T-helper 2 cell treated with Interferon-gamma antibody and Interleukin-4, amounts not matched to agents 5 μg/mL and 100 μg/mL, for 36 hours (primary cell): Measurements from ENCODE around the gene TNNI2.
"Not testable (repeated sequence)": the region's sequence is repeated elsewhere in the genome, so short reads cannot be mapped to it uniquely, and the experiment has no call there.

Experiments
- DNase-seq: peaks from one replicate; pipeline ENCODE4 v3.0.0; 2021; ENCODE audit warnings: low spot score
- H3K27ac Mint-ChIP-seq: one replicate; pipeline ENCODE4 v1.8.0; 2021; ENCODE audit warnings: mild to moderate bottlenecking, mixed read lengths
- H3K27me3 Mint-ChIP-seq: one replicate; pipeline ENCODE4 v1.8.0; 2021; ENCODE audit warnings: low read depth, mixed read lengths
- H3K36me3 Mint-ChIP-seq: one replicate; pipeline ENCODE4 v1.8.0; 2021; ENCODE audit warnings: low read depth, mixed read lengths
- H3K4me1 Mint-ChIP-seq: one replicate; pipeline ENCODE4 v1.8.0; 2021; ENCODE audit warnings: low read depth, mixed read lengths
- H3K4me3 Mint-ChIP-seq: one replicate; pipeline ENCODE4 v1.8.0; 2022; ENCODE audit warnings: mild to moderate bottlenecking, moderate library complexity, mixed read lengths
- H3K9me3 Mint-ChIP-seq: one replicate; pipeline ENCODE4 v1.8.0; 2021; ENCODE audit warnings: mixed read lengths

TNNI2 gene

DNA sequence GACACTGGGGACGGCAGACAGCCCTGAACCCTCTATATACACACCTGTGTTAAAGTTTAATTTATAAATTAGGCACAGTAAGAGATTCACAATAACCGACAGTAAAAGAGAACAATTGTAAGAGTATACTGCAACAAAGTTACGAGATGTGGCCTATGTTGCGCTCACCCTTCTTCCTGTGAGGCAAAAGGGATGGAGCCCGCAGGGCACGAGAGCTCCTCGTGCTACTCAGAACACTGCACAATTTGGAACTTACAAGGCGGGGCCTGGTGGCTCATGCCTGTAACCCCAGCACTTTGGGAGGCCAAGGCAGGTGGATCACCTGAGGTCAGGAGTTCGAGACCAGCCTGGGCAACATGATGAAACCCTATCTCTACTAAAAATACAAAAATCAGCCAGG lies 25.4 kb upstream of the TNNI2 start:
- not testable (repeated sequence) for H3K27ac Mint-ChIP-seq, H3K36me3 Mint-ChIP-seq, DNase-seq, H3K9me3 Mint-ChIP-seq, H3K27me3 Mint-ChIP-seq, H3K4me3 Mint-ChIP-seq, H3K4me1 Mint-ChIP-seq

- Mint-ChIP-seq H3K4me1 (no peaks in the 10 kb centered on the region), H3K9me3 (no peaks in the 10 kb centered on the region), H3K36me3 (no peaks in the 10 kb centered on the region)
Observed at GRCh38 chr11:1814691-1815090, 24.1 kb upstream of the TNNI2 start.

DNA sequence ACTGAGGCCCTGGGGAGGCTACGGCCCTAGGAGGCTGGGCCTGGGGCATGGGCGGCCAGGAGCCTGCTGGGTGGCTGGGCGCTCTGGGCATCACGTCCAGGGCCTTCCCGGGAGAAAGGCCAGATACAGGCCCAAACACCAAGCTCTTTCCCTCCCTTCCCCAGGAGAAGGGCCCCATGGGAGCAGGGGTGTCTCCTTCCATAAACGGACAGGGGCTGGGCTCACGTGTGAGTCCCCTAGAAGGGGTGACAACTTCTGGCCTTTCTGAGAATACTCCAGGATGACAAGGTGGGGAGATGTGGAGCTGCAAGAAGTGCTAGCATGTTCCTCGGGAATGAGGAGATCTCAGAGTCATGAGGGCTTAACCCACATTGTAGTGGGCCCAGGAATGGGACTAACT lies 23.5 kb upstream of the TNNI2 start:
- no peaks in the 10 kb centered on the region for H3K4me1 Mint-ChIP-seq
- no peak overlapping the region for H3K27ac Mint-ChIP-seq
- DNase-seq, result no peak
- peaks cover 7% of the 10 kb centered on the region for H3K27me3 Mint-ChIP-seq
- H3K9me3 Mint-ChIP-seq, result peaks cover 2% of the 10 kb centered on the region
- H3K4me3 Mint-ChIP-seq, result no peak overlapping the region
- H3K36me3 Mint-ChIP-seq, result no peaks in the 10 kb centered on the region

More at GRCh38 chr11:1814691-1815090, 24.1 kb upstream of the TNNI2 start:
- DNase-seq, result no peak
- peaks cover 7% of the 10 kb centered on the region for H3K27me3 Mint-ChIP-seq
- no peak overlapping the region for H3K27ac Mint-ChIP-seq
- no peak overlapping the region for H3K4me3 Mint-ChIP-seq

DNA sequence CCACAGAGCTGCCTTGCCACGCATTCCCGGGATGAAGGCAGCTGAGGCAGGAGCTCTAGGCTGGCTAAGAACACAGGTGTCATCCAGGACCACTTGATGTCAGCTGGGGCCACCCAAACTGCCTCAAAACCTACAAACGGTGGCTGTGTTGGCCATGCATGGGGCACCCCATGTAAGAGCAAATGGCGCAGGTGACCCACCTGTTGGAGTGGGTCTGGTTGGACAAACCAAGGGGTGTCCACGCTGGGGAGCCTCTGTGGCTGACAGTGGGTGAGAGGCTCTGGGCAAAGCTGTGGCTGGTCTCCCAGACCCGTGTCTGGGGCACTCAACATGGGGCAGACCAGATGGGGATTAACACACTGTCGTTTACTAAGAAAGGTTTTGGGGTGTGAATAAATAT lies 23.0 kb upstream of the TNNI2 start:
- H3K9me3 Mint-ChIP-seq, result peaks cover 4% of the 10 kb centered on the region
- no peaks in the 10 kb centered on the region for H3K4me1 Mint-ChIP-seq
- H3K36me3 Mint-ChIP-seq, result no peaks in the 10 kb centered on the region
- H3K27ac Mint-ChIP-seq, result no peak overlapping the region
- no peak for DNase-seq
- H3K27me3 Mint-ChIP-seq, result peaks cover 7% of the 10 kb centered on the region
- H3K4me3 Mint-ChIP-seq, result no peak overlapping the region

DNA sequence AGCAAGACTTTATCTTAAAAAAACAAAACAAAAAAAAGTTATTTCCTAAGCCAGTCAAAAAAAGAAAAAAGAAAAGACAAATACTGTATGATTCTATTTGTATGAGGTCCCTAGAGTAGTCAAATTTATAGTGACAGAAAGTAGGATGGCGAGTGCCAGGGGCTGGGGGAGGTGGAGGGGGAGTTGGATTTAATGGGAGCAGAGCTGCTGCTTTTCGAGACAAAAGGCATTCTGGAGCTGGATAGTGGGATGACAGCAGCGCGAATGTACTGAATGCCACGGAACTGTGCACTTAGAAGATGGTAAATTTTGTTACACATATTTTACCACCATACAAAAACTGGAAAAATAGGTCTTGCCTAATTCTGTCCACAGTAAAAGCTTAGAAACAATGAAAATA lies 21.8 kb upstream of the TNNI2 start:
- H3K9me3 Mint-ChIP-seq, result peaks cover 4% of the 10 kb centered on the region
- no peaks in the 10 kb centered on the region for H3K4me1 Mint-ChIP-seq
- DNase-seq, result no peak
- H3K27me3 Mint-ChIP-seq, result peaks cover 7% of the 10 kb centered on the region
- H3K36me3 Mint-ChIP-seq, result no peaks in the 10 kb centered on the region
- H3K27ac Mint-ChIP-seq, result no peak overlapping the region
- no peak overlapping the region for H3K4me3 Mint-ChIP-seq

GRCh38 chr11:1817511-1817910 lies 21.3 kb upstream of the TNNI2 start:
- H3K27ac Mint-ChIP-seq, result no peak overlapping the region
- no peaks in the 10 kb centered on the region for H3K4me1 Mint-ChIP-seq
- no peak overlapping the region for H3K4me3 Mint-ChIP-seq
- no peaks in the 10 kb centered on the region for H3K36me3 Mint-ChIP-seq
- peaks cover 7% of the 10 kb centered on the region for H3K27me3 Mint-ChIP-seq
- DNase-seq, result no peak
- H3K9me3 Mint-ChIP-seq, result peaks cover 4% of the 10 kb centered on the region

- Mint-ChIP-seq H3K4me3 (no peak overlapping the region), H3K27ac (no peak overlapping the region), H3K4me1 (no peaks in the 10 kb centered on the region), H3K9me3 (peaks cover 4% of the 10 kb centered on the region), H3K27me3 (peaks cover 3% of the 10 kb centered on the region), H3K36me3 (no peaks in the 10 kb centered on the region)
- DNase-seq, result no peak
Observed at GRCh38 chr11:1819074-1819473, 19.7 kb upstream of the TNNI2 start.

DNA sequence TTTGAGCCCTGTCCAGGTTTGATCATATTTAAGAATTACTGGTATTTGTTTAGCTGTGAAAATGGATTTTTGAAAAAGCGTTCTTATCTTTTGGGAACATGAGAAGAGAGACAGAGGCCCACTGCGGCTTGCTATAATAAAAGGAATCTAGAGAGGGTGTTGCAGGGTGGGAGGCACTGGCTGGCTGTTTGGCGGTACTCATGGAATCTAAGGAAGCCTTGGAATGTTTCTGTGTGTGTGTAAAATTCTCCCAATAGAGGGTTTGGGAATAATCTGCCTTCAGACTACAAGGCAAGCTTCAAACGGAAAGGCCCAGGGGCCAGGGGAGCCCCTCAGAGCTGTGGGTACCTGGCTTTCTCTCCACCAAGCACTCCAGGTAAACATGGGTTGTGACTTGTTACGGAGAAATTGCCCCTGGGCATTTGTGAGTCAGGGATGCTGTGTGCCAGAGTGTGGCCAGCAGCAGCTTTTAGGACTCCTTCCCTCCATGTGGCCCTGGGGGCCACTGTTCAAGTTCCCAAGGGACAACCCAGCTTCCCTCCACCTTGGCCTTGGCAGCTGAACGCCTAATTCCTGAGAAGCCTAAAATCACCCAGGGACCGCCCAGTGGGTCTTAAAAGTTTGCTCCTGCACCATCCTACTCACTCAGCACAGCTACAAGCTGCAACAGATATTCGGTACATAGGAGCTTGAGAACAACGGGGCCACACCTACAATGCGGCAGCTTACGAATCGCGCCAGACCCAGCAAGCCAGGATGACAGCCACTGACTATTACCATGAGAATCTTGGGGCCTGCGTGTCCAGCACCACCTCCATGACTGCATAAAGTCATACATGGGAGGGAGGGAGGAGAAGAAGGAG lies 18.1 kb upstream of the TNNI2 start:
- DNase-seq, result no peak
- no peak overlapping the region for H3K27ac Mint-ChIP-seq
- H3K27me3 Mint-ChIP-seq, result peaks cover 3% of the 10 kb centered on the region
- H3K9me3 Mint-ChIP-seq, result peaks cover 4% of the 10 kb centered on the region
- no peaks in the 10 kb centered on the region for H3K36me3 Mint-ChIP-seq
- H3K4me1 Mint-ChIP-seq, result no peaks in the 10 kb centered on the region
- no peak overlapping the region for H3K4me3 Mint-ChIP-seq

DNA sequence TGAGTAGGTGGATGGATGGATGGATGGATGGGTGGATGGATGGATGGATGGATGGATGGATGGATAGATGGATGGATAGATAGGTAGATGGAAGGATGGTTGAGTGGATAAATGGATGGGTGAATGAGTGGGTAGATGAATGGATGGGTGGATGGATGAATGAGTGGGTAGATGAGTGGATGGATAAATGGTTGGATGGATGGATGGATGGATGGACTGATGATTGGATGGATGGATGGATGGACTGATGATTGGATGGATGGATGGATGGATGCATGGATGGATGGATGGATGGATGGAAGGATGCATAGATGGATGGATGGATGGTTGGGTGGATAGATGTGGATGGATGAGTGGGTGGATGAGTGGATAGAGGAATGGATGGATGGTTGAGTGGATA lies 17.2 kb upstream of the TNNI2 start:
- no peaks in the 10 kb centered on the region for H3K36me3 Mint-ChIP-seq
- H3K4me3 Mint-ChIP-seq, result no peak overlapping the region

GRCh38 chr11:1822648-1823375 lies 16.0 kb upstream of the TNNI2 start:
- no peaks in the 10 kb centered on the region for H3K4me1 Mint-ChIP-seq
- H3K27ac Mint-ChIP-seq, result no peak overlapping the region
- no peaks in the 10 kb centered on the region for H3K27me3 Mint-ChIP-seq
- no peak overlapping the region for H3K4me3 Mint-ChIP-seq
- peaks cover 4% of the 10 kb centered on the region for H3K9me3 Mint-ChIP-seq
- no peak for DNase-seq
- H3K36me3 Mint-ChIP-seq, result no peaks in the 10 kb centered on the region

More for the DNA sequence above, 17.2 kb upstream of the TNNI2 start:
- Mint-ChIP-seq H3K9me3 (peaks cover 4% of the 10 kb centered on the region), H3K27me3 (peaks cover 3% of the 10 kb centered on the region), H3K27ac (no peak overlapping the region), H3K4me1 (no peaks in the 10 kb centered on the region)
- no peak for DNase-seq

DNA sequence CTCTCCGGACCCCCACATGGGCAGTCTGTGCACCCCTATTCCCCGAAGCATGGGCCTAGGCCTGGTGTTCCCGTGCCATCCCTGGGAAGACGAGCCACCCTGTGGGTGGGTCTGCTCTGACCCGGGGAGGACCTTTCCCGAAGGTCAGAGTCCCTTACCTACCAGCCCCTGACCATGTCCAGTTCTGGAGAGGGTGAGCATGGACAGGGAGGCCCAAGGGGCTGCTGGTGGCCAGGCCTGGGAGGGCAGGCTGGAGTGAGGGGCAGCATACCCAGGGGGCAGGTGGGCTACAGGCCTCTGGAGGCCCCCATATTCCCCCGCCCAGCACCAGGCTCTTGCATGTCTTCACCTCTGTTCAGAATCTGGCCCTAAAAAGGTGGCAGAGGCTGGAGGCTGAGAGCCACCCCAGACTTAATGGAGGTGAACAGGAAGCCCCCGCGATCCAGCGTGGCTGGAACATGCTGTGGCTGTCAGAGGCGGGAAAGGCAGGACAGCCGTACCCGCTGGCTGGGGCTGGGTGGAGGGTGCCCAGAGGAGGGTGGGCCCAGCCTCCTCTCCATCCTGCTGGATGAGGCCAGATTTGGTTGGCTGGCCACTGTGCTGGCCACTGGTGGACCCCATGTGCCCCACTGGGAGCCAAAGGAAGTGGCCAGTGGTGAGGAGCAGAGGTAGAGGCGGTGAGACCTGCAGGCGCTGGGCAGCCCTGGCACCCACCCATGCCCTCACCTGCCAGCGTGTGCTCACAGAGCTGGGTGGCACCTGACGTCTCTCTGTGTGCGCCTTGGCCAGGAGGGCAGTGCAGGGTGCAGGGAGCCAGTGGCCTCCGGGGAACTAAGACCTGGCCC lies 15.2 kb upstream of the TNNI2 start:
- no peak overlapping the region for H3K4me3 Mint-ChIP-seq
- H3K36me3 Mint-ChIP-seq, result no peaks in the 10 kb centered on the region
- no peak overlapping the region for H3K27ac Mint-ChIP-seq
- no peaks in the 10 kb centered on the region for H3K27me3 Mint-ChIP-seq
- H3K4me1 Mint-ChIP-seq, result no peaks in the 10 kb centered on the region
- no peak for DNase-seq
- H3K9me3 Mint-ChIP-seq, result peaks cover 4% of the 10 kb centered on the region

DNA sequence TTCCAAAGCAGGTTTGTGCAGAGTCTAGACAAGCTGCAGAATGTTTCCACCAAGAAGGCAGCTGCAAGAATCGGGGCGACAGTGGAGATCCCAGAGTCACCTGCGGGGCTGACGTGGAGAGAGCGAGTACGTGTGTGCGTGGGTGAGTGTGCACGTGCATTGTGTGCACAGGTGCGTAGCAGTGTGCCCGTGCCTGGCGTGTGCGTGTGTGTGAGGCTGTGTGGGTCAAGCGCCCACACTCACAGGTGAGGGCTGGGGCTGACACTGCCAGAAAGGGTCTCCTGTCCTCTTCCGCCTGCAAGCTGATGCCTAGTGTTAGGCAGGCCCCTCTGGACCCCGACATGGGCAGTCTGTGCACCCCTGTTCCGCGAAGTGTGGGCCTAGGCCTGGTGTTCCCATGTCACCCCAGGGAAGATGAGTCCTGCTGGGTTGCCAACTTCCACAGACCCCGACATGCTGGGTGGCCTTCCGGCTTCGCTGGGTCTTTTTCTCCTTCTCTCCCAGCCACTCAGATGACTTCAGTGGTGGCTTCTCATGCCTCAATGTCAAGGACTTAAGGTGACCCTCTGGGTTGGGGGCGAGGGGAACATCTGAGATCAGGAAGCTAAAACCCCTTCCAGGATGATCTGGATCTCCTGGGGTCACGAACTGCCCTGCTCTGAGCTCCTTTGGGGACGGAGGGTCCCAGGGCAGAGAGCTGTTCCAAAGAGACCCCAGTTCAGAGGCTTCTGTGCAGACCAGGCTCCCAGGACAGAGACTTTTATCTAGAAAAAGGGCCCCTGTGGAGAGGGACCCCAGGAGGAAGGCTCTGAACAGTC lies 14.4 kb upstream of the TNNI2 start:
- H3K36me3 Mint-ChIP-seq, result no peaks in the 10 kb centered on the region
- peaks cover 4% of the 10 kb centered on the region for H3K9me3 Mint-ChIP-seq
- no peak for DNase-seq
- no peaks in the 10 kb centered on the region for H3K4me1 Mint-ChIP-seq
- H3K27ac Mint-ChIP-seq, result no peak overlapping the region
- no peak overlapping the region for H3K4me3 Mint-ChIP-seq
- H3K27me3 Mint-ChIP-seq, result no peaks in the 10 kb centered on the region

DNA sequence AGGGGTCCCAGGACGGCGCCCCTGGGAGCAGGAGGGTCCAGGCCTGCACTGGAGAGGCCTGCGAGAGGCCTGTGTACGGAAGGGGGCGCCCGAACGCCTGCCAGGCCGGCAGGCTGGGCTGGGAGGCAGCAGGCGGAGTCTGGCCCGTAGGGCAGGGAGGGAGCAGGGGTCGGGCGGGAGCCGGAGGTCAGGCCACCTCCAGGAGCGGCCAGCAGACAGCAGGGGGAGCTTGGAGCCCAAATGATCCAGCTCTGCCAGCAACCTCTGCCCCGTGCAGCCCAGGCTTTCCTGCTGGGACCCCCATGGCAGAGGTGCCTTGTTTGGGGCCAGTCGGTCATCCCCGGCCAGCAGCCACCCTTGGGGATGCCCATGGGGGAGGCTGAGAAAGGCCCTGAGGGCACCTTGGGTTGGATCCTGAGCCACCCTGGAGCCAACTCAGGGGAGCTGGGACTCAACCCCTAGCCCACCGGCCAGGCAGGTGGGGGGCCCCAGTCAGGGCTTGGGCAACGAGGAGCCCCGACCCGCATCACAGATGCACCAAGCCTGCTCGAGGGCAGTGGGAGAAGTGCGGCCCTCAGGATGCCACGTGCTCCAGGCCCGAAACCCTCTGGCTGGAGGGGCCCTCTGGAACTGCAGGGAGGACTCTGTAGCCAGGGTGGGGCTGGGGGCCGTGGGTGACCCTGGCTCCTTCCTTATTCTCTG lies 13.6 kb upstream of the TNNI2 start:
- Mint-ChIP-seq H3K4me3 (no peak overlapping the region), H3K4me1 (no peaks in the 10 kb centered on the region), H3K27me3 (no peaks in the 10 kb centered on the region), H3K36me3 (no peaks in the 10 kb centered on the region), H3K9me3 (peaks cover 3% of the 10 kb centered on the region), H3K27ac (no peak overlapping the region)
- no peak for DNase-seq
